NCI-H524 (cell line): Measurements from ENCODE around the gene CHD2.
A peak's percentile ranks its signal among the peaks of the same experiment; 100 is the strongest.

Source experiments
- DNase-seq, 2 experiments: peaks; one replicate each; lab custom pipeline; 2025; lab: John Stamatoyannopoulos, UW

Gene CHD2

GRCh38 chr15:92930776-92931175 is 30.7 kb downstream of the CHD2 start:
- peak; percentile 92 to 97 for DNase-seq

GRCh38 chr15:92932946-92933649 is 33.0 kb downstream of the CHD2 start:
- no peak for DNase-seq

- no peak for DNase-seq
Measured at GRCh38 chr15:92933831-92934230, 33.7 kb downstream of the CHD2 start.

- no peak for DNase-seq
Measured at GRCh38 chr15:92934716-92935115, 34.6 kb downstream of the CHD2 start.

- no peak for DNase-seq
Measured at GRCh38 chr15:92936138-92936537, 36.0 kb downstream of the CHD2 start.

- DNase-seq: no peak
Measured at GRCh38 chr15:92936693-92937092, 36.6 kb downstream of the CHD2 start.

GRCh38 chr15:92937901-92938300 is 37.8 kb downstream of the CHD2 start:
- peak in 1 of 2 experiments; percentile 32 for DNase-seq

- no peak for DNase-seq
Measured at GRCh38 chr15:92938387-92938786, 38.3 kb downstream of the CHD2 start.

GRCh38 chr15:92941668-92942067 is 41.5 kb downstream of the CHD2 start:
- no peak for DNase-seq

GRCh38 chr15:92942706-92943105 is 42.6 kb downstream of the CHD2 start:
- peak; percentile 23 to 52 for DNase-seq

- DNase-seq: no peak
Measured at GRCh38 chr15:92943581-92943980, 43.5 kb downstream of the CHD2 start.

GRCh38 chr15:92944946-92945521 is 44.9 kb downstream of the CHD2 start:
- no peak for DNase-seq

- DNase-seq: no peak
Measured at GRCh38 chr15:92947071-92947730, 47.1 kb downstream of the CHD2 start.

- DNase-seq: no peak
Measured at GRCh38 chr15:92949604-92950249, 49.6 kb downstream of the CHD2 start.

- no peak for DNase-seq
Measured at GRCh38 chr15:92951800-92952457, 51.8 kb downstream of the CHD2 start.

GRCh38 chr15:92952458-92952850 is 52.3 kb downstream of the CHD2 start:
- DNase-seq: no peak

GRCh38 chr15:92953566-92953965 is 53.4 kb downstream of the CHD2 start:
- no peak for DNase-seq

GRCh38 chr15:92954002-92954401 is 53.9 kb downstream of the CHD2 start:
- DNase-seq: no peak

- peak in 1 of 2 experiments; percentile 53 for DNase-seq
Measured at GRCh38 chr15:92954578-92954977, 54.5 kb downstream of the CHD2 start.

- no peak for DNase-seq
Measured at GRCh38 chr15:92955706-92956105, 55.6 kb downstream of the CHD2 start.

- DNase-seq: no peak
Measured at GRCh38 chr15:92958105-92958504, 58.0 kb downstream of the CHD2 start.

GRCh38 chr15:92959219-92959618 is 59.1 kb downstream of the CHD2 start:
- DNase-seq: no peak
